Left kidney (tissue), 2 donors: ENCODE results near the gene TRAF2. TPM values are rescaled to one million over a fixed set of nuclear protein-coding genes. Genes with fewer than 3 reads are reported as not detected.
"Not testable (repeated sequence)": the region's sequence is repeated elsewhere in the genome, so short reads cannot be mapped to it uniquely, and the experiment has no call there.

Experiments
- DNase-seq: peaks from one replicate; pipeline ENCODE4 v3.0.0-alpha.2; 2013
- polyA plus RNA-seq: library from polyadenylated mRNA; unstranded; fragments of 120-200 nt; gene quantifications from one replicate; pipeline ENCODE4 v1.2.1, GENCODE V29; 2013; ENCODE audit not compliant: insufficient read length

Gene TRAF2
- polyA plus RNA-seq, 1 donor = 12.7 TPM

DNA sequence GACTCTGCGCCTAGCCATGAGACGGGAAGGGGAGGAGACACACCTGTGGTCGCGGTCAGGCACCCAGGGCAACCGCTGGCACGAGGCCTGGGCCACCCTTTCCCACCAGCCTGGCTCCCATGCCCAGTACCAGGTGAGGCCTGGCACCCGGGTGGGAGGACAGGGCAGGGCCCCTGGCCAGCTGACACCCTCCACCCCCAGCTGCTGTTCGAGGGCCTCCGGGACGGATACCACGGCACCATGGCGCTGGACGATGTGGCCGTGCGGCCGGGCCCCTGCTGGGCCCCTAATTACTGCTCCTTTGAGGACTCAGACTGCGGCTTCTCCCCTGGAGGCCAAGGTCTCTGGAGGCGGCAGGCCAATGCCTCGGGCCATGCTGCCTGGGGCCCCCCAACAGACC lies 29.1 kb upstream of the TRAF2 start:
- DNase-seq = no peak

DNA sequence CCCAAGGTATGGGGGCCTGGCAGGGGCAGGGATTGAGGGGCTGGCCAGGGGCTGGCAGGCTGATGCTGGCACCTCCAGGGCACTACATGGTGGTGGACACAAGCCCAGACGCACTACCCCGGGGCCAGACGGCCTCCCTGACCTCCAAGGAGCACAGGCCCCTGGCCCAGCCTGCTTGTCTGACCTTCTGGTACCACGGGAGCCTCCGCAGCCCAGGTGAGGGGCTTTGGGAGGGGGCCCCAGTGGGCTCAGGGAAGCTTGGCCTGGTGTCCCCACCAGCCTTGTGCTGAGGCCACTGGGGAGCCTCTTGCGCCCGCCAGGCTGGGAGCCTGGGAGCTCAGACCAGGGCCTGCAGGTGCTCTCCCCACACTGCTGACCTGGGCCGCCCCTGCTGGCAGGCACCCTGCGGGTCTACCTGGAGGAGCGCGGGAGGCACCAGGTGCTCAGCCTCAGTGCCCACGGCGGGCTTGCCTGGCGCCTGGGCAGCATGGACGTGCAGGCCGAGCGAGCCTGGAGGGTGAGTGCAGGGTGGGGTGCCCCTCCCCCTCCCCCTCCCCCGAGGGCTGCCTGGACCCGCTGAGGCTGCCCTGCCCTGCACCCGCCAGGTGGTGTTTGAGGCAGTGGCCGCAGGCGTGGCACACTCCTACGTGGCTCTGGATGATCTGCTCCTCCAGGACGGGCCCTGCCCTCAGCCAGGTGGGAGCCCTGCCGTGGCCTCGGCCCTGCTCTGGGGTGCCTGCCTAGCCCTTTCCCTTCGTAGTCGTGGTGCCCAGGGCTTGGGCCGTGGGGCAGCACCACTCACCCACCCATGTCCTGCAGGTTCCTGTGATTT lies 28.5 kb upstream of the TRAF2 start:
- no peak for DNase-seq

DNA sequence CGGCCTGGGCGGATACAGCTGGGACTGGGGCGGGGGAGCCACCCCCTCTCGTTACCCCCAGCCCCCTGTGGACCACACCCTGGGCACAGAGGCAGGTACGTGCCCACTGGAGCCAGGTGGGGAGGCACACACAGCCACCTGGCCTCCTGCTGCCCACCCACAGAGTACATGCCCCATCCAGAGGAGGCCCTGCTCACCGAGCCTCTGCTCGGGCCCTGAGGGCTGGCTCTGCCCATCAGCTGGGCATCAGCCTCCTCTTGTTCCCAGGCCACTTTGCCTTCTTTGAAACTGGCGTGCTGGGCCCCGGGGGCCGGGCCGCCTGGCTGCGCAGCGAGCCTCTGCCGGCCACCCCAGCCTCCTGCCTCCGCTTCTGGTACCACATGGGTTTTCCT lies 27.9 kb upstream of the TRAF2 start:
- DNase-seq = no peak

DNA sequence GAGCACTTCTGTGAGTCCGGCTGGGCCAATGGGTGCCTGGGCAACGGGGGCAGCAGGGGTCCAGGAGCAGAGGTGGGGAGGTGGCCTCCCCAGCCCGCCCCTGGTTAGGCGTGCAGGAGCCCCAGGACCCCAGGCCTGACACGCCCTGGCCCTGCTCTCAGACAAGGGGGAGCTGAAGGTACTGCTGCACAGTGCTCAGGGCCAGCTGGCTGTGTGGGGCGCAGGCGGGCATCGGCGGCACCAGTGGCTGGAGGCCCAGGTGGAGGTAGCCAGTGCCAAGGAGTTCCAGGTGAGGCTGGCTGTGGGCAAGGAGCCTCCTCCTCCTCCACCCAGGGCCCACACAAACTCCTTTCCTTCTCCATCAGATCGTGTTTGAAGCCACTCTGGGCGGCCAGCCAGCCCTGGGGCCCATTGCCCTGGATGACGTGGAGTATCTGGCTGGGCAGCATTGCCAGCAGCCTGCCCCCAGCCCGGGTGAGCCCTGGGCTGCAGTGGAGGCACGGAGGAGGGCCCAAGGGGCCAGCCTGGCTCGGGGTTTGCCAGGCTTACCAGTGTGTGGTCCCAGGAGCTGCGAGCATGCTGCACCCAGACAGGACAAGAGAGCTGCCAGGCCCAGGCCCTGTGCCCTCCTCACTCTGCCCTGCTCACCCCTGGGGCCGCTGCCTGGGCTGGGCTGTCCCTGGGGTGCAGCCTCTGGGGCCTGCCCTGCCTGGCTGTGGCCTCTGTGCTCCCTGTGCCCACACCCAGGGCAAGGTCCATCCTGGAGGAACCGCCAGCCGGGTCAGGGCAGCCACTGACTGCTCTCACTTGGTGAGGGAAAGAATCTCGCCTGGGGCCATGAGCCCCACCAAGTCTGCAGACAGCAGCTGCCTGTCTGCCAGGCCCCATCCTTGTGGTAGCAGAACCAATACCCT lies 27.2 kb upstream of the TRAF2 start:
- no peak for DNase-seq

DNA sequence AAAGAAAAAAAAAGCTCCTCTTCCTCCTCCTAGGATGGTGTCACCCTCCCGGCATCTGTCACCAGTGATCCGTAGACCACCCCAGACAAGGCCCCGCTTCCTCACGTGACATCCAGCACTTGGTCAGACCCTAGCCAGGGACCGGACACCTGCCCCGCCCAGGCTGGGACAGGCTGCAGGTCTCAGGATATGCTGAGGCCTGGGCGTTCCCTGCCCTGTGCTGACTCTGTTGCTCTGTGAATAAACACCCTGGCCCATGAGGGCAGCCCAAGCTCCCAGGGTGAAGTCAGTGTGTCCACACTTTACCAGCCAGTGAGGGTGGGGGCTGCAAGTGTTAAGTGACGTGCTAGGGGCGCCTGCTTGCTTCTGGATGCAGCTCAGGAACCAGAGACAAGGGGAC lies 25.8 kb upstream of the TRAF2 start:
- DNase-seq = no peak

DNA sequence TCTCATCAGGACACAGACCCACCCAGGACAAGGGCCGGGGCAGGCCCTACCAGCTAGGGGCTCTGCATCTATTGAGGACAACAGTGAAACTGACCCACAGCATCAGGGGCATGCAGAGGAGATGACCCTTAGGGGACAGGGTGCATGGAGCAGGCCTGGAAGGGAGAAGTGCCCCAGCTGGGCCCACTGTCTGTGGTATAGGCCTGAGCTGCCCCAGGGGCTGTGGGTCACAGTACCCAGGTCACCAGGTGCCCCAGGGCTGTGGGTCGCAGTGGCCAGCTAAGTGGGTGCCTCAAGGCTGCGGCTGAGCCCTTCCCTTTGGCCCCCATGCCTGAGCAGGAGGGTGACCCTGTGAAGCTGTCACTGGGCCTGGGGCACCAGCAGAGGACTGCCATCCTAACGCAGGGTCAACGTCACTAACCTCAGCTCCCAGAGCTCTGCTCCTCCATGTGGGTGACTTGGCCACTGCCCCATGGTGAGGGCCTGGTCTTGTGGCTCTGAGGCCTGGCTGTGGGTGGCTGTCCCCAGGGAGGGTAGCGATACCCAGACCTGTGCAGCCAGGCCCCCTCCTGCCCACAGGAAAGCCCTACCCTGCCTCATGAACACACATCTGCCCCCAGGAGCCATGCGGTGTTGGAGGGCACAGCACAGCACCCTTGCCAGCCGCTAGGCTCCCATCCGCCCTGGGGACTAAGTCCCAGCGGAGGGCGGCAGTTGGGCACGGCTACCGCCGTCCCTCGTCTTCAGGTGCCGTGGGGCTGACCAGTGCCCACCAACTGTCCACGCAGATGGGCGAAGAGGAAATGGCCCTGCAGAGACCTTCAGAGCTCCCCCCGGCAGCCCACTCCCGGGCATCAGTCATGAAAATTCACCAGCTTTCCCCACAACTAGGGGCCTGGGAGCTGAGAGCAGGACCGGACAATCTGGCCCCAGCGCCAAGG lies 25.1 kb upstream of the TRAF2 start:
- DNase-seq = no peak

DNA sequence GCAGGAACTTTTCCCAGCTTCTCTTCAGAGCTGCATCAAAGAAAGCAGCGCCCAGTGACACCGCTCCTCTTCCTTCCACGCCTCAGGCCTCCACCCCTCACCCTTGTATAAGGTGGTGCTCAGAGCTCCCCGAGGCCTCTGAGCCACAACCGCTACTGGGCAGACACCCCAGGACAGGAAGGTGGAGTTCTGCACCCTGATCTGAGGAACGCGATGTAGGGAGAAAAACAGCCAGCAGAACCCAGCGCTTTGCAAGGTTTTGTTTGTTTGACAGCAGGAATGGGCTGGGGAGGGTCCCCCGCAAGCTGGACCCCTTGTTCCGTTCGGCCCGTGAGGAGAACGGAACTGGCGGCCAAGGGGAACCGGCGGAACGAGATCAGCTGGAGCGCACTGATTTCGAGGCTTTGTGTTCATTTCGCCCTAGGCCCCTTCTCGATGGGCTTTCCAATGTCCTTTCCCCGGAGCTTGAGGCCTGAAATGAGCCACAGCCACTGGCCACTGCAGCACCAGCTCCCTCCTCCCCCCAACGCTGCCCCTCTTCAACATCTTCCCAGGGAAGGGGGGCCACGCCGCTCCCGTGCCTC lies 24.4 kb upstream of the TRAF2 start:
- DNase-seq = no peak

DNA sequence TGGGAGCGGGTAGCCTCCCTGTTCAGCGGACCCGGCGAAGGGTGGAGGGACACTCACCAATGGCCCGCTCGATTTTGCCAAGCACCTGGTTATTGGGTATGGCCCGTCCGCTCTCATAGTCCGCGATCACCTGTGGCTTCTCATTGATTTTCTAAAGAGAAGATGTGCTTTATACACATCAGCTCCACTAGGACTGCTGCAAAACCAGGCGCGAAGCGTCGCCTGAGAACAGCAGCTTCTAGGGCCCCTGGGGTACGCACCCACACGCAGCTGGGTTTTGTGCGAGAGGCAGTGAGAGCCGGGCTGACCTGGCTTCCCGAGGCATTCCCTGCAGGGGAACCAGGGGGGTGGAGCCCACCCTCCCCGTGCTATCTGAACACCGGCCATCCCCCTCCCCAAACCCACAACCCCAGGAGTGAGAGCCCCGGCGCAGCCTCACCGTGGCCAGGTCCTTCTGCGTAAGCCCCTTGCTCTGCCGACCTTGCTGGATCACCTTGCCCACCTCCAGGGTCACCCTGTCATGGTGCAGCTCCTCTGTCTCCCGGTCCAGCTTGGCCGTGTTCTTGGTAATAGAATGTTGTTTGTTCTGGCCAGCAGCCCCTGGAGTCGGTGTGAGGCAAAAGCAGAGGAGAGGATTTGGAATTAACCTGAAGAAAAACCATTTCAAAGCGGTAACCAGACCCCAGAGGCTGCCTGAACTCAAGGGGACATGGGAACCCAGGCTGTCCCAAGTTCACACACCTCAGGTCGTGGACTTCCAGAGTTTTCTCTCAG lies 23.3 kb upstream of the TRAF2 start:
- no peak for DNase-seq

DNA sequence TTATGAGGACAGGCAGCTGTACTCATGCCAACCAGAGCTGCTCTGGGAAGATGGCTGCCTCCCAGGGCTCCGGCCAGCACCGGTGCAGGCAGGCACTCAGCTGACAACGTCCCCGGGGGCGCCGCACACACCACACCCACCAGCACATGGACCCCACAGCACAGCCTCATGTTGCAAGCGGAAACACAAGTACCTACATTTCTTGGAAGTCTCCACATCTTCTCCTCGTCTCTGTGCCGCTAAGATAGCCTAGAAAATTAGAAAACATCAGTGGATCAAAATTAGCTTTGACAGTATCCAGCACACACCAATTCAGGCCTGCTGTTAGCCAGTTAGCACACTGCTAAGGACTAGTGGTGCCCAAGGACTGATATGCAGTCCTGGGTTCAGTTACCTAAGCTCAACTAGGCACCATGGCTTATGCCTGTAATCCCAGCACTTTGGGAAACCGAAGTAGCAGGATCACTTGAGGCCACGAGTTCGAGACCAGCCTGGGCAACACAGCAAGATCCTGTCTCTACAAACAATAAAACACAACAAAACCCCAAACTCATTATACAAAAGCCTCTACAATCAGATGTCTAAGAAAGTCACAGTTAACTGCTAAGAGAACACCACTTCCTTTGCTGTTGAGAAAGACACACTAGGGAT lies 22.6 kb upstream of the TRAF2 start:
- no peak for DNase-seq

DNA sequence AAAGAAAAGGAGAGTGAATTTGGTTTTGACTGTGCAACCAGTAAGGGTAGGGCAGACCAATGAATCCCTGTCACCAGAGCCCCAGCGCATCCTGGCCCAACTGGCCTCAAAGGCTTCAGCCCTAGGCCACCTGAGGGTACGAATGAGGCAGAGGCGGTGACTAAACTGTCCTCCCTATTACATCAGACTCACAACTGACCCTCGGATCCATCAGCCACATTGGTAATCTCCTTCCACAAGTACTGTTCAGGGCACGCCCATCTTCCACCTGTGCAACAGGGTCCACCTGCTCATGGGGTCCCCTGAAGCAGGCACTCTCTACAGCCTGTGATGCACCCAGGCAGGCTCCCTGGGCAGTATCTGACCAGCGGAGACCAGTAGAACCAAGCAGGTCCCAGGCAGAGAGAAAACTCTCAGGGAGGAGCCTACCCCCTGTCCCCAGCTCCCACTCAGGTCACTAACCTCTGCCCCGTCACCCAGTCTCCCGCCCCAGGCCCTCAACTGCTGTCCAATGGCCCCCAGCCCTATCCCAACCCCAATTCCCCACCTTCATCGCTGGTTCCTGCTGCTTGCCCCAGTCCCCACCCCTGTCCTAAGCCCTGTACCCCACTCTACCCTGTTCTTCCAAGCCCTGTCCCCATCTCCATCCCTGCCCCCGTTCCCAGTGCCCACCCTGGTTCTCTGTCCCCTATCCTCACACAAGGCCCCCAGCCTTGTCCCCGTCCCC lies 21.1 kb upstream of the TRAF2 start:
- DNase-seq = no peak

DNA sequence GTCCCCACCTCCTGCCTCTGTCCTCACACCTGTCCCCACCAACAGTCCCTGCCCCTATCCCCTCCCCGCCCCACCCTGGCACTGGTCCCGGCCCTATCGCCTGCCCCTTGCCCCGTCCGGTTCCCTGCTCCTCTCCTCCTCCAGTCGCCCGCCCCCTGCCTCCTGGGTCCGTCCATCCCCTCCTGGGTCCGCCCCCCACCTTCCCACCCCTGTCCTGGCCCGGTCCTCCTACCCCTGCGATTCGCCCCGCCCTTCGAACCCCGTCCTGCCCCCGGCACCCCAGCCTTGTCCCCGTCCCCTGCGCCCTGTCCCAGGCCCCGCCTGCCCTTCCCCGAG lies 20.6 kb upstream of the TRAF2 start:
- no peak for DNase-seq

DNA sequence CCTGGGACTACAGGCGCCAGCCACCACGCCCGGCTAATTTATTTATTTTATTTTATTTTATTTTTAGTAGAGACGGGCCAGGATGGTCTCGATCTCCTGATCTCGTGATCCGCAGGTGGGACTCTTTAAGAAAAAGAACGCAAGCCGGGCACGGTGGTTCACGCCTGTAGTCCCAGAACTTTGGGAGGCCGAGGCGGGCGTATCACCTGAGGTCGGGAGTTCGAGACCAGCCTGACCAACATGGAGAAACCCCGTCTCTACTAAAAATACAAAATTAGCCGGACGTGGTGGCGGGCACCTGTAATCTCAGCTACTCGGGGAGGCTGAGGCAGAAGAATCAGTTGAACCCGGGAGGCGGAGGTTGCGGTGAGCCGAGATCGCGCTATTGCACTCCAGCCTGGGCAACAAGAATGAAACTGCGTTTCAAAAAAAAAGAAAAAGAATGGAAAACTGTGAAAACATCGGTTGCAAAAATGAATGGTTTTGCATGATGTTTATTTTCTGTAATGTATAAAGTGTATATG lies 19.4 kb upstream of the TRAF2 start:
- DNase-seq = not testable (repeated sequence)

DNA sequence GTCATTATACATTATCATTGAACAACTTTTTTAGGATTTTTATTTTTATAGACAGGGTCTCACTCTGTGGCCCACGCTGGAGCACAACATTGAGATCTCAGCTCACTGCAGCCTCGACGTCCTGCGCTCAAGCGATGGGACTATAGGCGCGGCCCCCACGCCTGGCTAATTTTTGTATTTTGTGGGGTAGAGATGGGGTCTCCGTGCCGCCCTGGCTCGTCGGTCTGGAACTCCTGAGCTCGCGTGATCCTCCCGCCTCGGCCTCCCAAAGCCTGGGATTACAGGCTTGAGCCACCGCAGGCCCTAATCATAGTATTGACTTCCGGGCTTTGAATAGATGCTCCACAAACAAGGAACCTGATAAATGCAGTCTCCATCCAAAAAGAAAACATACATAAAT lies 18.8 kb upstream of the TRAF2 start:
- no peak for DNase-seq

DNA sequence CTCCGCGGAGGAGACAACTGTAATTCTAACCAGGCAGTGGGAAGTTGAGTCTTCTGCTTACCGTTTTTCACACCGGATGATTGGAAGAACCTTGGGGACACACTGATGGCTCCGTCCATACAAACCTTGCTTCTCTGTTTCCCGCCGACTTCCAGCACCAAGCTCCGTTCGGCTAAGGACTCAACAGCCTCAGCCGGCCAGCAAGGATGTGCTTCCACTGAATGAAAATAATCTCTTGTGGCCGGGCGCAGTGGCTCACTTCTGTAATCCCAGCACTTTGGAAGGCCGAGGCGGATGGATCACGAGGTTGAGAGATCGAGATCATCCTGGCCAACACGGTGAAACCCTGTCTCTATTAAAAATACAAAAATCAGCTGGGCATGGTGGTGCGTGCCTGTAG lies 18.4 kb upstream of the TRAF2 start:
- no peak for DNase-seq

DNA sequence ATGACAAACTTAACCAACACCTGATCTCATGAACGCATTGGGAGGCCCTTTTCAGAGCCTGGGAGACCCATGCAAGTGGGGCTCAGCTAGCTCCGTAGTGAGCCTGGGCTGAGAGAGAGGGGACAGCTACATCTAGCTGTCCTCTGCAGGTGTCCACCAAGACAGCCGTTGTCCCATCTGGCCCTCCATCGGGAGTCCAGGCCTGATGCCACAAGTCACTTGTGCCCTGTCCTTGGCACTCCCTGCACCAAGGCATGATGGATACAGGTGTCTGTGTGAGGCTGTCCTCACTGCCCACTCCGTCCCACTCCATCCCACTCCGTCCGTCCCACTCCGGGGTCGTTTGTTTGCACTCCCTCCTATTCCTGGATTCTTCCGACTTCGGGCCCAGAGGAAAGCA lies 17.7 kb upstream of the TRAF2 start:
- no peak for DNase-seq

DNA sequence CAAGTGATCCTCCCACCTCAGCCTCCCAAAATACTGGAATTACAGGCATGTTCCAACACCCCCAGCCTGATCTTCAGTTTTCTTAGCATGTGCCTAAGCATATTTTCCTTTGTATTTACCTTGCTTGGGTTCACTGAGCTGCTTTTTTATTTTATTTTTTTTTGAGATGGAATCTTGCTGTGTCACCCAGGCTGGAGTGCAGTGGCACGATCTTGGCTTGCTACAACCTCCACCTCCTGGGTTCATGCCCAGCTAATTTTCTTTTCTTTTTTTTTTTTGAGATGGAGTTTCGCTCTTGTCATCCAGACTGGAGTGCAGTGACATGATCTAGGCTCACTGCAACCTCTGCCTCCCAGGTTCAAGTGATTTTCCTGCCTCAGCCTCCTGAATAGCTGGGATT lies 16.7 kb upstream of the TRAF2 start:
- DNase-seq = not testable (repeated sequence)

DNA sequence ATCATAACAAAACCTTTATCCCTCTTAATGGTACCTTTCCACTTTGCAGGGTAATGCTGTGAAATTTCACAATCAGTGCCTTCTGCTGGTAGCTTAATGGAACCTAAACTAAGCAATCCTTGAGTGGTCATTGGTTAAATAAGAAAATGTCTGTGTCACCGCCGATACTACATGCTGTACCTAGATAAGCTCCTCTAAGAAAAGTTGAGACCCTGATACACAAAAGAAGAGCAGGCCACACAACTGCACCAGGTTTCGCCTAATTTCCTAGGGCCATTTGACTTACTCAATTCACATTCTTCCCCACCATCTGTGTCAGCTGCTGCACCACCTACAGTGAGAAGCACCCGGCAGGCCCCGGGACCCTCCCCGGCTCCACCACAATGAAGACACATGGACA lies 11.2 kb upstream of the TRAF2 start:
- DNase-seq = no peak

DNA sequence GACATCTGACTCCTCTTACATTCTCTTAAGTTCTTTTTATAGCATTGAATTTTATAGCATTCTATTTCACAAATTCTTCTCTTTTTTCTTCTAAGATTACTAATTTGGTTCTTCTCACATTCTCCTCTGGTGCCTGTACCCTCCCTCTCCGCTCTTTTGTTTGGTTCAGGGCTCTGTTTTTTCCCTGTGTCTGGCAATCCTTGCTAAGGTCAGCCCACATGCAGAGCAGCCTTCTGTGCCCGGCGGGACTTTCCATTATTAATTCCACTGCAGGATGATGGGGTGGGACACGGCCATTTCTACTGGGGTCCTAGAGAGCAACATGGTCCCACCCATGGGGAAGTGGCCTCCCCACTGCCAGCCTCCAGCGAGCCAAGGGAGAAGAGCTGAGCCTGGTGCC lies 9.8 kb upstream of the TRAF2 start:
- no peak for DNase-seq

DNA sequence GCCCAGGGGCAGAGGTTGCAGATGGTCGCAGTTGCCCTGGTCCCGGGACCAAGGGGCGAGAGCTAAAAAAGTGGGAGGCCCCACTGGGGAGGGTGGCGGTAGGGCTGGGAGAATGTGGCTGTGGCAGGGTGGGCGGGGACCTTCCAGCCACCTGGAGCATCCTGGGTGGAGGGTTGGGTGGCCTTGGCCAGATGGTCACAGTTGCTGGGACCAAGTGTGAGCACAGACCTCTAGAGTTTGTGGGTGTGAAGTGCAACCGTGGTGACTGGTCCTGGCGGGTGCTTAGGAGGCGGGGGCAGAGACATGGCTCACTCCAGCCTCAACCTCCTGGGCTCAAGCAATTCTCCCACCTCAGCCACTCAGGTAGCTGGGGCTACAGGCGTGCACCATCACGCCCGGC lies 5.7 kb upstream of the TRAF2 start:
- DNase-seq = no peak

DNA sequence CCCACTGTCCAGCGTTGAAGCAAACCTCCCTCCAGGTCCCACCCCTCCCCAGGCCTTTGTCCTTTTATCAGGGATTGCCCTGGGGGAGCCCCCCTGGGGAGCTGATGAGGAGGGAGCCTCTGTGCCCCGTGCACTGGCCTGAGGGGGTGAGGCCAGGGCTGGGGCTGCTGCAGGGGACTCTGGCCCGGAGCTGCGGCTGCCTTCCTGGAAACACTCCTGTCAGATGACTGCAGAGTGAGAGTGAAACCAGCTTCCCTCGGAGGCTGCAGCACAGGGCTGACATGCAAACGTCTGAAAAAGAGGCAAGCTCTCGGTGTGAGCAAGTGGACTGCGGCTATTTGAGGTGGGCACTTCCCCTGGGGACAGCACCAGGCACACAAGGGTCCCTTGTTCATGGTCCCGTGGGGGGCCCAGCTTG lies 4.6 kb upstream of the TRAF2 start:
- DNase-seq = no peak
